Rectal smooth muscle tissue (tissue), 1 donor: ENCODE results near the gene ANP32E.
"Not testable (repeated sequence)": the region's sequence is repeated elsewhere in the genome, so short reads cannot be mapped to it uniquely, and the experiment has no call there.

Experiments used
- H3K27ac ChIP-seq: one replicate; pipeline ENCODE4 v1.7.0; 2013; ENCODE audit warnings: low read depth, low read length, inconsistent platforms
- H3K27me3 ChIP-seq: one replicate; pipeline ENCODE4 v1.7.0; 2013; ENCODE audit warnings: low read length; ENCODE audit not compliant: control insufficient read depth, insufficient read depth
- H3K36me3 ChIP-seq: one replicate; pipeline ENCODE4 v1.7.0; 2013; ENCODE audit warnings: low read length; ENCODE audit not compliant: control insufficient read depth, insufficient read depth
- H3K4me1 ChIP-seq: one replicate; pipeline ENCODE4 v1.7.0; 2013; ENCODE audit warnings: low read length; ENCODE audit not compliant: control insufficient read depth, insufficient read depth
- H3K4me3 ChIP-seq: one replicate; pipeline ENCODE4 v1.7.0; 2013; ENCODE audit warnings: low read length
- H3K9ac ChIP-seq: one replicate; pipeline ENCODE4 v1.7.0; 2013; ENCODE audit warnings: low read length

The ANP32E gene

DNA sequence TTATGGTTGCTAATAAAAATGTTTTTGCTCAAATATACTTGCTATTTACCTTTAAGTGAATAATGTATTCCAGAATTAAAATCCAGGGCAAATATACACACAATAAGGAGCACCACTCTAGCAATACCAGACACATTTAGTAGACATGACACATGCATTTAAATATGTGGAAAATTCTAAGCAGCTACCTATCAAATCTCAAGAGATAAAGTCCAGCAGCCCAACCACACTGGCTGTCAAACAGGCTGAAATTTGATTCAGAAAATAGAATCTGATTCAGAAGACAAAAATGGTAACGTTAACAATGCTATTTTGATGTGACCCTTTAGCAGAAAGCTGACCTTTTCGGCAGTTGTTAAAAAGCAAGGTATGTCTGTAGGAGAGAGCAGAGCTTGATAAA, 43.9 kb downstream of the ANP32E start:
- Histone ChIP-seq H3K4me1 (no peaks in the 10 kb centered on the region), H3K9ac (no peak overlapping the region), H3K27me3 (no peaks in the 10 kb centered on the region), H3K4me3 (no peak overlapping the region), H3K27ac (no peak overlapping the region), H3K36me3 (no peaks in the 10 kb centered on the region)

DNA sequence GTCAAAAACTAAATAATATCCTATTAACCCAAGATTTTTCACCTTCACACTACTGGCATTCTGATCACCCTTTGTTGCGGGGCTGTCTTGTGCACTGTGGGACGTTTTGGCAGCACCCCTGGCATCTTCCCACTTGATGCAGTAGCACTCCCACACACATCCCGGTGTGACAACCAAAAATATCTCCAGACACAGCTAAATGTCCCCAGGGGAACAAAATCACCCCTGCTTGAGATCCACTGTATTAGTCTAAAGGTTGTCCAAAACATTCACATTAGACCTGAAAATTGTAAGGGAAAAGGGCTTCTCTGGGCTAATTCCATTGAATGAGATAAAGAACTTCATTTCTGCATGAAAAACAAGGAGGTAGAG, 48.4 kb downstream of the ANP32E start:
- H3K4me3 ChIP-seq, result no peak overlapping the region
- H3K36me3 ChIP-seq, result no peaks in the 10 kb centered on the region
- H3K9ac ChIP-seq, result no peak overlapping the region
- no peak overlapping the region for H3K27ac ChIP-seq
- no peaks in the 10 kb centered on the region for H3K4me1 ChIP-seq
- no peaks in the 10 kb centered on the region for H3K27me3 ChIP-seq

DNA sequence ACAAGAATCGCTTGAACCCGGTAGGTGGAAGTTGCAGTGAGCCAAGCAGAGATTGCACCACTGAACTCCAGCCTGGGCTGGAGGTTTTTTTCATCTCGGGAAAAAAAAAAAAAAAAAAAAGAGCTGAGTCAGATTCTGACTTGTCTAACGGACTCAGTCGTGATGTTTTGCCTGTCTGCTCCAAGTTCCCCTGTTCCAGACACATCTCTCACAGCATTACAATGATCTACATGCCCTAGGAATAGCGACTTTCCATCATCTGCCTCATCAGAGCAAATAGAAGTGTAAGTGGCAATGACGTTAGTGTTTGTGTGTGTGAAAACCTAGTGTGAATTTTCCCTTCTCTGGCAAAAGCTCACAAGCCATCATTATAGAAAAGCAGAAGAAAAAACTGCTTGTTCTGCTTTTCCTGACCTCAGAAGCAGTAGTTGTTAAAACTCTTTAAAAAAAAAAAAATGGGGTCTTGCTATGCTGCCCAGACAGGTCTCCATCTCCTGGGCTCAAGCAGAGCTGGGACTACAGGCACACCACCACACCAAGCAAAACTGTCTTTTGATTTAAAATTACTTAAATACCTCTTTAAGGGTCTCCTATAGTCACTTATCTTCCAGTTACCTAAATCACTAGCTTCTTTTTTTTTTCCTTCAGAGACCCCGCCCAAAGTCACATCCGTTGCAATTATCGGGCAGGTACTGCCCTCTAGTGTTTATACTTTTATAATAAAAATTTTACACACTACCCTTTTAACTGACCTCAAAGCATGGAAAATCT, 48.9 kb downstream of the ANP32E start:
- Histone ChIP-seq H3K4me1 (no peaks in the 10 kb centered on the region), H3K27ac (peak overlapping the region; percentile 58), H3K9ac (no peak overlapping the region), H3K36me3 (no peaks in the 10 kb centered on the region), H3K4me3 (peak overlapping the region; percentile 15), H3K27me3 (no peaks in the 10 kb centered on the region)

DNA sequence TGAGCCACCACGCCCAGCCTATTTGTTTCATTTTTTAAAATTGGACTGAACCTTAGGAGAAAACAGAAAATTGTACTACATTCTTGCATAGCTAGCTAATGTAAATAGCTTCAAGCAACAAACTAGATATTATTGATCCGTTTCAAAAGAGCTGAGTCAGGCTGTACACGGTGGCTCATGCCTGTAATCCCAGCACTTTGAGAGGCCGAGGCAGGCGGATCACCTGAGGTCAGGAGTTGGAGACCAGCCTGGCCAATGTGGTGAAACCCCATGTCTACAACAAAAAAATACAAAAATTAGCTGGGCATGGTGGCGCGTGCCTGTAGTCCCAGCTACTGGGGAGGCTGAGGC, 49.5 kb downstream of the ANP32E start:
- not testable (repeated sequence) for H3K9ac ChIP-seq, H3K27me3 ChIP-seq, H3K4me3 ChIP-seq, H3K4me1 ChIP-seq, H3K36me3 ChIP-seq, H3K27ac ChIP-seq

DNA sequence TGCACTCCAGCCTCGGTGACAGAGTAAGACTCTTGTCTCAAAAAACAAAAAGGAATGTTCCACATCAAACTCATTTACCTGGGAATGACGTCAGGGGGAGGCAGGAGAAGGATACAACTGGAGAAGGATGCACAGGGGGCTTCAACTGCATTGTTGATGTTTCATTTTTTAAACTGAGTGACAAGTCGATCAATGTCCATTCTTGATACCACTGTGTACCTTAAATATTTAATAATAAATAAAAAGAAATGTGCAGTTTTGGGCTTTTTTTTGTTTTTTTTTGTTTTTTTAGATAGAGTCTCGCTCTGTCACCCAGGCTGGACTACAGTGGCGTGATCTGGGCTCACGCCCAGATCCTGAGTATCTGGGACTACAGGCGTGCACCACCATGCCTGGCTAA, 50.4 kb downstream of the ANP32E start:
- H3K9ac ChIP-seq, result no peak overlapping the region
- H3K27ac ChIP-seq, result no peak overlapping the region
- no peaks in the 10 kb centered on the region for H3K36me3 ChIP-seq
- H3K4me1 ChIP-seq, result no peaks in the 10 kb centered on the region
- H3K4me3 ChIP-seq, result no peak overlapping the region
- H3K27me3 ChIP-seq, result no peaks in the 10 kb centered on the region

DNA sequence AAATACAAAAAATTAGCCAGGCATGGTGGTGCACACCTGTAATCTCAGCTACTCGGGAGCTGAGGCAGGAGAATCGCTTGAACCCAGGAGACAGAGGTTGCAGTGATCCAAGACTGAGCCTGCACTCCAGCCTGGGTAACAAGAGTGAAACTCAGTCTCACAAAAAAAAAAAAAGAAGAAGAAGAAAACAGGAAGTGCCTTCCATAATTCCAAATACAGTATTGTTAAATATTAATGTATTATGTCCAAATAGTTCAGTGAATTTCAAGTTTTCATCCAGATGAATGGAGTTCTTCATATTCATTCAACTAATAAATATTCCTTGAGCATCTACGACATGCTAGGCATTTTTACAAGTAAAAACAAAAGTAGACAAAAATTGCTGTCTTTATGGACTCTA, 52.9 kb downstream of the ANP32E start:
- Histone ChIP-seq H3K36me3 (no peaks in the 10 kb centered on the region), H3K27me3 (no peaks in the 10 kb centered on the region), H3K9ac (no peak overlapping the region), H3K4me3 (no peak overlapping the region), H3K27ac (no peak overlapping the region), H3K4me1 (no peaks in the 10 kb centered on the region)

DNA sequence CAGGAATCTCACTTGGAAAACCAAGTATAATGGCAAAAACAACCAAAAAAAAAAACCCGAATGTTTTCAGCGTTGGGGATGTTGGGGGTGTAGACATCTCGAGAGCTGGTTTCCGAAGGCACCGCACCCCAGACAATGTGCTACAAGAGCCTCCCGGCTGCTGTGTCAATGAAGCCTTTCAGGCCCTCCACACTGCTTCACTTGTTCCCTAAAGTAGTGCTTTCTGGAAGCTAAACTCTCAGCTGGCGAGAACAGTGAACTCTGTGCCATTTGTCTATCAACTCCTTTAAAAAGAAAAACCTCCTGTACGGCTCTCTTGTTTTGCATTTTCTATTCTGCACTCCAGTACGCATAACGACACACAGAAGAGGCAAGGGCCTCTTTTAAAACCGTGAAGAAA, 53.7 kb downstream of the ANP32E start:
- Histone ChIP-seq H3K9ac (no peak overlapping the region), H3K27me3 (no peaks in the 10 kb centered on the region), H3K36me3 (no peaks in the 10 kb centered on the region), H3K27ac (no peak overlapping the region), H3K4me3 (no peak overlapping the region), H3K4me1 (no peaks in the 10 kb centered on the region)

DNA sequence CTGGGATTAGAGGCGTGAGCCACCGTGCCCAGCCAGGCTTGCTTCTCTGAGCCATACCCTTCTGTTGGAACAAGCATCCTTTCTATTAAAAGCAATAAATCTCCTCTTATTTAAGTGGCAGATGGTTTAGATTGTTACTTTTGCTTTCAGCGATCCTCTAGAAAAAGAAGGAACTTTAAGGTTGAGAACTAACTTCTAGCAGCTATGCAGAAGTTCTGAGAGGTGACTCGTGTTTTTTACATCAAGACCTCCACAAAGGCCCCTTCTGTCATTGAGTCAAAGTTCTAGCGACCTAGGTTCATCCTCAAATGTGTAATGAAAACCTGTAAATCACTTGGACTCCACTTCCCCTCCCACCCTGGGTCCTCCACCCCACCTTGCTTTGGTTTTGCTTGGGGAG, 55.4 kb downstream of the ANP32E start:
- no peak overlapping the region for H3K27ac ChIP-seq

DNA sequence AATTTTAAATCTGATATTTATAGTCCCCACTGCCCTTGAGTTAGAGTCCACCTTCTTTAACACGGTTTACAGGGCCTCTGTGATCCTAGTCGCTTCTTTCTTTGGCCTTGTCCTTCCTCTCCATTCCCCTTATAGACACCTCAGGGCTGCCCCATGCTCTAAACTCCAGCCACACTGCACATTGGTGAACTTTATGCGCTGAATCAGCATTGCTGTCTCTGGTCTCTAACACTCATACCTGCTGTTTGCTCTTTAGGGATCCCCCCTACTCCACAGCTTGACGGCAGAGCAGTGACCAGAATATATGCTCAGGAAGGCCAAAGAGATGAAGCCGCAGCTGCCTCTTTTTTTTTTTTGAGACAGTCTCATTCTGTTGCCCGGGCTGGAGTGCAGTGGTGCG, 56.0 kb downstream of the ANP32E start:
- Histone ChIP-seq H3K27ac (no peak overlapping the region), H3K9ac (no peak overlapping the region), H3K27me3 (no peaks in the 10 kb centered on the region)

More for the DNA sequence above, 55.4 kb downstream of the ANP32E start:
- H3K27me3 ChIP-seq, result no peaks in the 10 kb centered on the region
- H3K4me1 ChIP-seq, result no peaks in the 10 kb centered on the region
- no peak overlapping the region for H3K9ac ChIP-seq
- no peaks in the 10 kb centered on the region for H3K36me3 ChIP-seq
- no peak overlapping the region for H3K4me3 ChIP-seq

DNA sequence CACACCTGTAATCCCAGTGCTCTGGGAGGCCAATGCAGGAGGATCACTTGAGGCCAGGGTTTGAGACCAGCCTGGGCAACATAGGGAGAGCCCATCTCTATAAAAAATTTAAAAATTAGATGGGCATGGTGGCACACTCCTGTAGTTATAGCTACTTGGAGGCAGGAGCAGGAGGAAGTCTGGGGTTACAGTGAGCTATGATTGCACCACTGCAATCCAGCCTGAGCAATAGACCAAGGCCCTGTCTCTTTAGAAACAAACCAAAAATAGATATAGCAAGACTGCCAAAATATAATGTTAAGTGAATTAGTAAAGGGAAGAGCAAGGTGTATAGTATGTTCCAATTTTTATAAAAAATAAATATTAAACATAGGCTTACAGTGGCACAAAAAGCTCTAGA, 57.4 kb downstream of the ANP32E start:
- no peaks in the 10 kb centered on the region for H3K4me1 ChIP-seq
- H3K36me3 ChIP-seq, result no peaks in the 10 kb centered on the region
- no peaks in the 10 kb centered on the region for H3K27me3 ChIP-seq
- no peak overlapping the region for H3K27ac ChIP-seq
- no peak overlapping the region for H3K9ac ChIP-seq
- H3K4me3 ChIP-seq, result no peak overlapping the region

More for the DNA sequence above, 56.0 kb downstream of the ANP32E start:
- Histone ChIP-seq H3K4me1 (no peaks in the 10 kb centered on the region), H3K4me3 (no peak overlapping the region), H3K36me3 (no peaks in the 10 kb centered on the region)

DNA sequence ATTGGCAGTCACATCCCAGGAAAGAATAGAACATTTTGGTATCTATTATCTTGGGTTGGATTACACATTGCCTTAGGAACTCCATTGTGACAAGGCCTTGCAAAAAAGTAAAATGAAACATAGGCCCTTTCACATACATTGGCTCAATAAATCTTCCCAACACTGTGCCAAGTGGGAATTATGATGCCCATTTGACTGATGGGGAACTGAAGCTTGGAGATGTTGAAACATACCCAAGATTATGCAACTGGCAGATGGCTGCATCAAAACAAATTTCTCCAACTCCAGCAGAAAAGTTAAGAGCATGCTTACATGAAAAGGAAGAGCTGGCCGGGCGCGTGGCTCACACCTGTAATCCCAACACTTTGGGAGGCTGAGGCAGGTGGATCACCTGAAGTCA, 59.3 kb downstream of the ANP32E start:
- no peak overlapping the region for H3K9ac ChIP-seq
- no peak overlapping the region for H3K4me3 ChIP-seq
- no peaks in the 10 kb centered on the region for H3K4me1 ChIP-seq
- H3K27ac ChIP-seq, result no peak overlapping the region
- H3K36me3 ChIP-seq, result no peaks in the 10 kb centered on the region
- no peaks in the 10 kb centered on the region for H3K27me3 ChIP-seq

DNA sequence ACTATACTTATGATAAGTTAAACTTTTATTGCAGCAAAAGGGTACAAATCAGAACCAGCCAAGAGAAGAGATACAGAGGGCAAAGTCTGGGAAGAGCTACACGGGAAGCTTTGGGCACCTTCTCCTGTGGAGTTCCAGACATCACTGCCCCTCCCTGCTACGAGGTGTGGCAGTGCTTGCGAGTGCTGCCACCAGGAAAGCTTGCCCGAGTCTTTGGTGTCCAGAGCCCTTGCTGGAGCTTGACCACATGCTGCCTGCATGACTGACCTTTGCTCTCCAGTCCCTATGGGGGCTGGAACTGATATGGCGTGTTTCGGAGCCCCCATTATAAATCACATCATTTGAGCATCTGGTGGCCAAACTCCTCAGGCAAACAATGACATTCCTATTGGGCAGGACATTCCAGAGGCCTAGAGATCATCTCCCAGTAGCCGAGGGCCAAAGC, 62.7 kb downstream of the ANP32E start:
- Histone ChIP-seq H3K27me3 (no peaks in the 10 kb centered on the region), H3K4me3 (no peak overlapping the region), H3K36me3 (no peaks in the 10 kb centered on the region), H3K4me1 (no peaks in the 10 kb centered on the region), H3K9ac (no peak overlapping the region), H3K27ac (no peak overlapping the region)

DNA sequence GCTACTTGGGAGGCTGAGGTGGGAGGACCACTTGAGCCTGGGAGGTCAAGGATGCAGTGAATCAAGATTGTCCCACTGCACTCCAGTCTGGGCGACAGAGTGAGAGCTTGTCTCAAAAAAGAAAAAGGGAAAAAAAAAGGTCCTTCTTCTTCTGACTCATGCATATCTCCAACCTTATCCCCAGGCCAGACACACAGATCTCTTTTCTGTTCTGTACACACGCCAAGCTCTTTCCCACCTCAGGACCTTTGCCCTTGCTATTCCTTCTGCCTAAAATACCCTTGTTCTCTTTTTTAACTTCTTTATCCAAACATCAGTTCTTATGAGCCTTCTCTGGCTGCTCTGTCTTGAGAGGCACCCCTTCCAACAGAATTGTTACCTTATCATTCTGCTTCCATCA, 64.1 kb downstream of the ANP32E start:
- no peak overlapping the region for H3K9ac ChIP-seq
- no peaks in the 10 kb centered on the region for H3K27me3 ChIP-seq
- no peaks in the 10 kb centered on the region for H3K4me1 ChIP-seq
- no peak overlapping the region for H3K4me3 ChIP-seq
- no peak overlapping the region for H3K27ac ChIP-seq
- H3K36me3 ChIP-seq, result no peaks in the 10 kb centered on the region
